ENCODE results near the gene NTSR2.

- TF ChIP-seq CTCF (IDR thresholded peaks at IDR 0.05) (no peak), POLR2AphosphoS5 (IDR thresholded peaks at IDR 0.05) (no peak), POLR2A (IDR thresholded peaks at IDR 0.05) (no peak), EP300 (IDR thresholded peaks at IDR 0.05) (no peak)
These were observed 10.9 kb downstream of the NTSR2 start for GRCh38 chr2:11659115-11659475.

All from suprapubic skin (tissue), 4 donors.